ENCODE results near the gene UBALD2. TPM values are rescaled to one million over a fixed set of nuclear protein-coding genes. Genes with fewer than 3 reads are reported as not detected.

Gene UBALD2
- polyA plus RNA-seq, 2 donors: 35.4 to 49.7 TPM

DNA sequence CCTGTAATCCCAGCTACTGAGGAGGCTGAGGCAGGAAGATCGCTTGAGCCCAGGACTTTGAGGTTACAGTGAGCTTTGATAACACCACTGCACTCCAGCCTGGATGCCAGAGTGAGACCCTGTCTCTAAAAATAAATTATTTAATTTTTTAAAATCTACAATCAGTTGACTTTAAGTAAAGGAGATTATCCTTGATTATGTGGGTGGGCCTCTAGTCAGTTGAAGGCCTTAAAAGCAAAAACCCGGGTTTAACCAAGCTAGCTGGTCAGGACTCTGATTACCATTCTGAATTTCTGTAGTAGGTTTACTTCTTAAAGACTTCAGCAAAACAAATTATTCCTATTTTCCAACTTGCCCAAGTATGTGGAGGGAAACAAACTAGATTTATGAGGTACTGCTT, 29.3 kb upstream of the UBALD2 start:
- Histone ChIP-seq H3K27me3 (ENCODE audit: control insufficient read depth in 1 of 2, insufficient read depth in 2 of 2, low read length in 2 of 2) (peaks cover 0 to 3% of the 10 kb centered on the region in 2 donors), H3K4me3 (ENCODE audit: low read depth in 1 of 2, low read length in 2 of 2) (no peak overlapping the region), H3K4me1 (ENCODE audit: control insufficient read depth in 2 of 2, insufficient read depth in 2 of 2, low read length in 1 of 2) (peaks cover 5 to 6% of the 10 kb centered on the region in 2 donors), H3K9me3 (ENCODE audit: control insufficient read depth in 2 of 2, insufficient read depth in 1 of 2, low read depth in 1 of 2, low read length in 1 of 2) (no peaks in the 10 kb centered on the region), H3K36me3 (ENCODE audit: control insufficient read depth in 2 of 2, insufficient read depth in 2 of 2, low read length in 1 of 2) (no peaks in the 10 kb centered on the region), H3K27ac (ENCODE audit: low read depth in 2 of 2, low read length in 1 of 2) (no peak overlapping the region)
- 95 to 98% methylated on average over 2 of the region's 2 CpGs for WGBS, 2 donors

DNA sequence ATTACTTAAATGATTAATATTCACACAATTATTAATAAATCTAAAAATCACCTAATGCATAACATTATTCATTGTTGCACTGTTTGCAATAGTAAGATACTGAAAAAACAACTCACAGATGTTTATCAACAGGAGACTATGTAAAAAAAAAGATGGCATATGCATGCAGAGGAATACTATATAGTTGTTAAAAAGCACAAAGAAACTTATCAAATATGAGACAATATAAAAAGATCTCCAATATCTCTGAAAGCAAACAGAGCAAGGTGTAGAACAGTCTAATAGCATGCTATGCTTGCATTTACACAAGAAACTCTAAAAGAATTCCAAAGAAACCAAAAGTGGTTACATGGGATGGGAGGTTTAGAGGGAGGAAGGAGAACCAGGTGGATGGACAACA, 28.5 kb upstream of the UBALD2 start:
- no peaks in the 10 kb centered on the region for H3K9me3 ChIP-seq (ENCODE audit: control insufficient read depth in 2 of 2, insufficient read depth in 1 of 2, low read depth in 1 of 2, low read length in 1 of 2)
- peaks cover 6% of the 10 kb centered on the region in 2 donors for H3K4me1 ChIP-seq (ENCODE audit: control insufficient read depth in 2 of 2, insufficient read depth in 2 of 2, low read length in 1 of 2)

GRCh38 chr17:76237859-76238313, 27.3 kb upstream of the UBALD2 start:
- no peak overlapping the region for H3K27ac ChIP-seq (ENCODE audit: low read depth in 2 of 2, low read length in 1 of 2)
- no peaks in the 10 kb centered on the region for H3K9me3 ChIP-seq (ENCODE audit: control insufficient read depth in 2 of 2, insufficient read depth in 1 of 2, low read depth in 1 of 2, low read length in 1 of 2)
- H3K4me3 ChIP-seq (ENCODE audit: low read depth in 1 of 2, low read length in 2 of 2): no peak overlapping the region
- no peaks in the 10 kb centered on the region for H3K36me3 ChIP-seq (ENCODE audit: control insufficient read depth in 2 of 2, insufficient read depth in 2 of 2, low read length in 1 of 2)
- peaks cover 0 to 3% of the 10 kb centered on the region in 2 donors for H3K27me3 ChIP-seq (ENCODE audit: control insufficient read depth in 1 of 2, insufficient read depth in 2 of 2, low read length in 2 of 2)
- peaks cover 6% of the 10 kb centered on the region in 2 donors for H3K4me1 ChIP-seq (ENCODE audit: control insufficient read depth in 2 of 2, insufficient read depth in 2 of 2, low read length in 1 of 2)
- 58 to 60% methylated on average over 7 of the region's 7 CpGs for WGBS, 2 donors

More for the DNA sequence above, 28.5 kb upstream of the UBALD2 start:
- Histone ChIP-seq H3K4me3 (ENCODE audit: low read depth in 1 of 2, low read length in 2 of 2) (no peak overlapping the region), H3K27me3 (ENCODE audit: control insufficient read depth in 1 of 2, insufficient read depth in 2 of 2, low read length in 2 of 2) (peaks cover 0 to 3% of the 10 kb centered on the region in 2 donors), H3K36me3 (ENCODE audit: control insufficient read depth in 2 of 2, insufficient read depth in 2 of 2, low read length in 1 of 2) (no peaks in the 10 kb centered on the region), H3K27ac (ENCODE audit: low read depth in 2 of 2, low read length in 1 of 2) (no peak overlapping the region)

- no peak overlapping the region for H3K4me3 ChIP-seq (ENCODE audit: low read depth in 1 of 2, low read length in 2 of 2)
- peaks cover 6% of the 10 kb centered on the region in 2 donors for H3K4me1 ChIP-seq (ENCODE audit: control insufficient read depth in 2 of 2, insufficient read depth in 2 of 2, low read length in 1 of 2)
- 56 to 68% methylated on average over 11 of the region's 11 CpGs for WGBS, 2 donors
- no peak overlapping the region for H3K27ac ChIP-seq (ENCODE audit: low read depth in 2 of 2, low read length in 1 of 2)
- H3K27me3 ChIP-seq (ENCODE audit: control insufficient read depth in 1 of 2, insufficient read depth in 2 of 2, low read length in 2 of 2): peaks cover 0 to 3% of the 10 kb centered on the region in 2 donors
- no peaks in the 10 kb centered on the region for H3K36me3 ChIP-seq (ENCODE audit: control insufficient read depth in 2 of 2, insufficient read depth in 2 of 2, low read length in 1 of 2)
- no peaks in the 10 kb centered on the region for H3K9me3 ChIP-seq (ENCODE audit: control insufficient read depth in 2 of 2, insufficient read depth in 1 of 2, low read depth in 1 of 2, low read length in 1 of 2)
These were observed 26.2 kb upstream of the UBALD2 start for GRCh38 chr17:76238847-76239537.

GRCh38 chr17:76239538-76240274, 25.4 kb upstream of the UBALD2 start:
- H3K4me3 ChIP-seq (ENCODE audit: low read depth in 1 of 2, low read length in 2 of 2): peak overlapping the region; percentile 35 to 62
- 7 to 9% methylated on average over 69 to 75 of the region's 75 CpGs for WGBS, 2 donors
- peaks cover 6% of the 10 kb centered on the region in 2 donors for H3K4me1 ChIP-seq (ENCODE audit: control insufficient read depth in 2 of 2, insufficient read depth in 2 of 2, low read length in 1 of 2)
- peak overlapping the region in 1 of 2 donors; percentile 42 for H3K27ac ChIP-seq (ENCODE audit: low read depth in 2 of 2, low read length in 1 of 2)
- peaks cover 0 to 3% of the 10 kb centered on the region in 2 donors for H3K27me3 ChIP-seq (ENCODE audit: control insufficient read depth in 1 of 2, insufficient read depth in 2 of 2, low read length in 2 of 2)
- no peaks in the 10 kb centered on the region for H3K9me3 ChIP-seq (ENCODE audit: control insufficient read depth in 2 of 2, insufficient read depth in 1 of 2, low read depth in 1 of 2, low read length in 1 of 2)
- H3K36me3 ChIP-seq (ENCODE audit: control insufficient read depth in 2 of 2, insufficient read depth in 2 of 2, low read length in 1 of 2): no peaks in the 10 kb centered on the region

GRCh38 chr17:76240461-76241203, 24.5 kb upstream of the UBALD2 start, which contains the start of gene RNF157:
TSS of gene RNF157 (minus strand) at chr17:76240493. CDS start at chr17:76240240, 253 bp downstream.
- peaks cover 0 to 3% of the 10 kb centered on the region in 2 donors for H3K27me3 ChIP-seq (ENCODE audit: control insufficient read depth in 1 of 2, insufficient read depth in 2 of 2, low read length in 2 of 2)
- H3K4me1 ChIP-seq (ENCODE audit: control insufficient read depth in 2 of 2, insufficient read depth in 2 of 2, low read length in 1 of 2): peaks cover 6% of the 10 kb centered on the region in 2 donors
- 0 to 1% methylated on average over 58 to 102 of the region's 102 CpGs for WGBS, 2 donors
- H3K9me3 ChIP-seq (ENCODE audit: control insufficient read depth in 2 of 2, insufficient read depth in 1 of 2, low read depth in 1 of 2, low read length in 1 of 2): no peaks in the 10 kb centered on the region
- peak within 1 kb of the TSS in 1 of 2 donors; percentile 59 for H3K27ac ChIP-seq (ENCODE audit: low read depth in 2 of 2, low read length in 1 of 2)
- H3K4me3 ChIP-seq (ENCODE audit: low read depth in 1 of 2, low read length in 2 of 2): peak within 1 kb of the TSS; percentile 59 to 62
- no peaks in the 10 kb centered on the region for H3K36me3 ChIP-seq (ENCODE audit: control insufficient read depth in 2 of 2, insufficient read depth in 2 of 2, low read length in 1 of 2)

DNA sequence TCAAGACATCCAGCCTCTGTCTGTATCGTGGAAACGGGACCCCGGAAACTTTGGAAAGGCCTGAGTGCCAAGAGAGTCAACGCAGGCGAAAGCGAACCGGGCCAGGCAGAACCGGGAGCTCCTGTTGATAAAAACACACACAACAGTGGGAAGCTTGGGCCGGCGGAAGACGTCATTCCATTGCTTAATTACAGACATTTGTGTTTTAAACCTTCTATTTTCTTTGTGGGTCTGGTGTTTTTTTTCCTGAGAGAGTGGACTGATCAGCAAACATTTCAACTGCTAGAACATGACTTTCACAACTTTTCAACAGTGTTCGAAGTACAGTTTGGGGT, 24.0 kb upstream of the UBALD2 start:
- 13 to 15% methylated on average over 12 of the region's 12 CpGs for WGBS, 2 donors
- Histone ChIP-seq H3K9me3 (ENCODE audit: control insufficient read depth in 2 of 2, insufficient read depth in 1 of 2, low read depth in 1 of 2, low read length in 1 of 2) (no peaks in the 10 kb centered on the region), H3K4me1 (ENCODE audit: control insufficient read depth in 2 of 2, insufficient read depth in 2 of 2, low read length in 1 of 2) (peaks cover 6% of the 10 kb centered on the region in 2 donors), H3K4me3 (ENCODE audit: low read depth in 1 of 2, low read length in 2 of 2) (peak overlapping the region in 1 of 2 donors; percentile 62), H3K36me3 (ENCODE audit: control insufficient read depth in 2 of 2, insufficient read depth in 2 of 2, low read length in 1 of 2) (no peaks in the 10 kb centered on the region), H3K27ac (ENCODE audit: low read depth in 2 of 2, low read length in 1 of 2) (peak overlapping the region in 1 of 2 donors; percentile 59), H3K27me3 (ENCODE audit: control insufficient read depth in 1 of 2, insufficient read depth in 2 of 2, low read length in 2 of 2) (peaks cover 0 to 3% of the 10 kb centered on the region in 2 donors)

GRCh38 chr17:76241691-76242255, 23.4 kb upstream of the UBALD2 start:
- Histone ChIP-seq H3K9me3 (ENCODE audit: control insufficient read depth in 2 of 2, insufficient read depth in 1 of 2, low read depth in 1 of 2, low read length in 1 of 2) (no peaks in the 10 kb centered on the region), H3K4me3 (ENCODE audit: low read depth in 1 of 2, low read length in 2 of 2) (no peak overlapping the region), H3K36me3 (ENCODE audit: control insufficient read depth in 2 of 2, insufficient read depth in 2 of 2, low read length in 1 of 2) (no peaks in the 10 kb centered on the region), H3K27me3 (ENCODE audit: control insufficient read depth in 1 of 2, insufficient read depth in 2 of 2, low read length in 2 of 2) (peaks cover 0 to 3% of the 10 kb centered on the region in 2 donors), H3K4me1 (ENCODE audit: control insufficient read depth in 2 of 2, insufficient read depth in 2 of 2, low read length in 1 of 2) (peaks cover 6% of the 10 kb centered on the region in 2 donors), H3K27ac (ENCODE audit: low read depth in 2 of 2, low read length in 1 of 2) (no peak overlapping the region)
- 91 to 95% methylated on average over 15 of the region's 15 CpGs for WGBS, 2 donors

All from esophagus (tissue), 2 donors.